K562 (cell line): ENCODE data around the gene ATG7. TPM values are rescaled to one million over a fixed set of nuclear protein-coding genes. Genes with fewer than 3 reads are reported as not detected.

Experiments
- ATAC-seq: fragments of 200-7000 bp; cut with Tn5 transposase; 3 replicates; pipeline ENCODE4 v1.9.1; 2020; ENCODE audit warnings: moderate library complexity
- BruUV-seq: library from RNA; stranded (reverse); fragments of 400-500 nt; replicated peaks from 2 replicates; lab custom pipeline; 2021; lab: Mats Ljungman, UMichigan
- CTCF ChIA-PET: fragments of 300-600 bp; formaldehyde crosslinking; extraction: SDS; loops from one replicate; lab custom pipeline; 2021; ENCODE audit warnings: low intra/inter-chr PET ratio; lab: Yijun Ruan, JAX
- POLR2A ChIA-PET: fragments of 300-600, 350-650 bp; sonication (Branson Sonifier 250); formaldehyde crosslinking; extraction: SDS; loops from one replicate; lab custom pipeline; 2021; ENCODE audit warnings: antibody characterized with exemption, inconsistent platforms; lab: Yijun Ruan, JAX
- DNase-seq, 4 experiments: peaks; one replicate each; pipeline versions ENCODE4 v3.0.0 to v3.0.0-alpha.2; 2011 to 2018; ENCODE audit warnings: low spot score in 3 of 4, mixed read lengths in 3 of 4; ENCODE audit errors: extremely low read depth in 1 of 4
- FAIRE-seq: peaks from 2 replicates; lab custom pipeline; 2011; peaks lifted over from hg19 to GRCh38; lab: Jason Lieb, UNC
- H2AFZ ChIP-seq: 2 replicates; pipeline ENCODE4 v1.6.0; 2011; ENCODE audit warnings: low read depth, low read length, control low read depth, inconsistent platforms
- H3K27ac ChIP-seq: fragments of 200-600 bp; 3 replicates; pipeline ENCODE4 v1.8.0; 2011; ENCODE audit warnings: low read depth, mild to moderate bottlenecking, control low read depth, inconsistent platforms, low read length, moderate library complexity, mixed read lengths; ENCODE audit errors: extremely low read depth
- H3K27me3 ChIP-seq, 2 experiments: fragments of 300-600 bp in 1 of 2; 2 replicates in 1 of 2; 3 replicates in 1 of 2; pipeline versions ENCODE4 v1.6.0 to v1.8.0; 2011; ENCODE audit warnings: inconsistent platforms in 2 of 2, low read length in 2 of 2, mild to moderate bottlenecking in 1 of 2, mixed read lengths in 1 of 2, moderate library complexity in 1 of 2; ENCODE audit not compliant: control insufficient read depth in 2 of 2, insufficient read depth in 2 of 2
- H3K36me3 ChIP-seq: fragments of 300-600 bp; 3 replicates; pipeline ENCODE4 v1.8.0; 2011; ENCODE audit warnings: mild to moderate bottlenecking, low read length, inconsistent platforms; ENCODE audit not compliant: control insufficient read depth, insufficient read depth
- H3K4me1 ChIP-seq, 2 experiments: fragments of 200-600 bp in 1 of 2; replicated peaks in 1 of 2; 2 replicates in 1 of 2; 3 replicates in 1 of 2; pipeline versions ENCODE4 v1.5.1 to v1.8.0; 2011; ENCODE audit warnings: inconsistent platforms in 2 of 2, low read length in 2 of 2, mild to moderate bottlenecking in 1 of 2, mixed read lengths in 1 of 2, moderate library complexity in 1 of 2; ENCODE audit not compliant: control insufficient read depth in 2 of 2, insufficient read depth in 2 of 2
- H3K4me2 ChIP-seq: 2 replicates; pipeline ENCODE4 v1.6.1; 2011; ENCODE audit warnings: low read length, control low read depth, inconsistent platforms, mixed read lengths; ENCODE audit not compliant: insufficient read depth
- H3K4me3 ChIP-seq: fragments of 200-600 bp; sonication (generic), shearing (Covaris generic); 2 replicates; pipeline ENCODE4 v1.5.1; 2016; ENCODE audit warnings: control low read depth, inconsistent platforms
- H3K79me2 ChIP-seq: fragments of 200-600 bp; 3 replicates; pipeline ENCODE4 v1.8.0; 2011; ENCODE audit warnings: low read length, inconsistent platforms; ENCODE audit not compliant: control insufficient read depth, insufficient read depth
- H3K9ac ChIP-seq, 2 experiments: 2 replicates each; pipeline versions ENCODE4 v1.6.0 to v1.6.1; 2011; ENCODE audit warnings: low read depth in 2 of 2, low read length in 2 of 2, control low read depth in 1 of 2, inconsistent platforms in 1 of 2, mild to moderate bottlenecking in 1 of 2, mixed read lengths in 1 of 2; ENCODE audit not compliant: insufficient read depth in 1 of 2
- H3K9me1 ChIP-seq: one replicate; pipeline ENCODE4 v1.6.0; 2011; ENCODE audit warnings: inconsistent platforms, mild to moderate bottlenecking, low read length, moderate library complexity; ENCODE audit not compliant: control insufficient read depth, insufficient read depth
- H3K9me3 ChIP-seq: replicated peaks from 2 replicates; pipeline ENCODE4 v1.5.1; 2011; ENCODE audit warnings: low read depth, low read length, inconsistent platforms; ENCODE audit not compliant: control insufficient read depth, insufficient read depth
- H4K20me1 ChIP-seq: replicated peaks from 2 replicates; pipeline ENCODE4 v1.6.1; 2011; ENCODE audit warnings: low read length, inconsistent platforms, mixed read lengths; ENCODE audit not compliant: control insufficient read depth, insufficient read depth
- BHLHE40 ChIP-seq: IDR thresholded peaks from 2 replicates; pipeline ENCODE4 v1.6.1; 2011; ENCODE audit warnings: low read length, improper control_type of control experiment
- BRCA1 ChIP-seq, 2 experiments: fragments of 450-650 bp in 1 of 2; sonication (generic) in 1 of 2; formaldehyde crosslinking in 1 of 2; IDR thresholded peaks; 2 replicates each; pipeline versions ENCODE4 v1.5.0 to v1.6.1; 2017 to 2020; ENCODE audit warnings: mild to moderate bottlenecking in 1 of 2, missing genetic modification reagents in 1 of 2
- CREM ChIP-seq: IDR thresholded peaks from 2 replicates; pipeline ENCODE4 v1.6.1; 2014; ENCODE audit warnings: antibody characterized with exemption, low read depth
- GABPB2 ChIP-seq: fragments of 250-450 bp; sonication (Bioruptor Pico); conservative IDR thresholded peaks from 2 replicates; pipeline ENCODE4 v1.5.1; 2021; ENCODE audit warnings: mild to moderate bottlenecking
- HMG20A ChIP-seq: fragments of 450-650 bp; formaldehyde crosslinking; conservative IDR thresholded peaks from 2 replicates; pipeline ENCODE4 v1.4.0; 2020; ENCODE audit warnings: mild to moderate bottlenecking, mixed read lengths
- NCOA1 ChIP-seq: fragments of 450-650 bp; IDR thresholded peaks from 2 replicates; pipeline ENCODE4 v1.6.1; 2016; ENCODE audit warnings: low read depth
- NEUROD1 ChIP-seq: fragments of 150-350 bp; IDR thresholded peaks from 2 replicates; pipeline ENCODE4 v1.6.1; 2014; ENCODE audit warnings: borderline replicate concordance, low read length, low read depth; ENCODE audit not compliant: partially characterized antibody
- RAD21 ChIP-seq, 2 experiments: fragments of 250-450 bp in 1 of 2; fragments of 450-650 bp in 1 of 2; sonication (Bioruptor Pico) in 1 of 2; formaldehyde crosslinking in 1 of 2; IDR thresholded peaks in 1 of 2; conservative IDR thresholded peaks in 1 of 2; 2 replicates each; pipeline versions ENCODE4 v1.4.0 to v1.8.0; 2020 to 2022; ENCODE audit warnings: mild to moderate bottlenecking in 2 of 2, moderate library complexity in 1 of 2
- SMAD4 ChIP-seq: fragments of 250-450 bp; sonication (Bioruptor Pico); conservative IDR thresholded peaks from 2 replicates; pipeline ENCODE4 v1.8.0; 2021; ENCODE audit warnings: inconsistent platforms, mild to moderate bottlenecking, moderate library complexity
- TAF1 ChIP-seq: IDR thresholded peaks from 2 replicates; pipeline ENCODE4 v1.6.1; 2011; ENCODE audit warnings: mild to moderate bottlenecking, low read length, moderate library complexity; ENCODE audit not compliant: insufficient read depth, control insufficient read depth, severe bottlenecking; ENCODE audit errors: extremely low read depth
- TAF9B ChIP-seq: fragments of 450-650 bp; IDR thresholded peaks from 2 replicates; pipeline ENCODE4 v1.6.1; 2018; ENCODE audit warnings: mild to moderate bottlenecking; ENCODE audit not compliant: partially characterized antibody
- TEAD4 ChIP-seq, 2 experiments: sonication (generic) in 1 of 2; formaldehyde crosslinking in 1 of 2; IDR thresholded peaks; 2 replicates each; pipeline versions ENCODE4 v1.6.1 to v1.8.0; 2012 to 2022; ENCODE audit warnings: borderline replicate concordance in 1 of 2, inconsistent platforms in 1 of 2, low read length in 1 of 2, mild to moderate bottlenecking in 1 of 2, missing genetic modification reagents in 1 of 2
- XRCC3 ChIP-seq: fragments of 450-650 bp; IDR thresholded peaks from 2 replicates; pipeline ENCODE4 v1.6.1; 2017; ENCODE audit warnings: mild to moderate bottlenecking, moderate library complexity
- ZC3H11A ChIP-seq: IDR thresholded peaks from 2 replicates; pipeline ENCODE4 v1.6.1; 2012; ENCODE audit warnings: low read depth, low read length, improper control_type of control experiment
- ZC3H4 ChIP-seq: sonication (generic); formaldehyde crosslinking; IDR thresholded peaks from 2 replicates; pipeline ENCODE4 v1.9.0; 2021; ENCODE audit warnings: missing genetic modification reagents, borderline replicate concordance
- ZNF174 ChIP-seq: fragments of 250-450 bp; sonication (Bioruptor Pico); IDR thresholded peaks from 2 replicates; pipeline ENCODE4 v1.4.0; 2020; ENCODE audit warnings: mild to moderate bottlenecking
- ZNF311 ChIP-seq: fragments of 250-450 bp; sonication (Bioruptor Pico); IDR thresholded peaks from 2 replicates; pipeline ENCODE4 v1.4.0; 2020; ENCODE audit warnings: mild to moderate bottlenecking, moderate library complexity
- ZNF707 ChIP-seq: fragments of 250-450 bp; sonication (Bioruptor Pico); conservative IDR thresholded peaks from 2 replicates; pipeline ENCODE4 v1.8.0; 2022; ENCODE audit warnings: inconsistent platforms, mild to moderate bottlenecking, moderate library complexity
- ZSCAN32 ChIP-seq: fragments of 450-650 bp; formaldehyde crosslinking; IDR thresholded peaks from 2 replicates; pipeline ENCODE4 v1.4.0; 2020; ENCODE audit warnings: mild to moderate bottlenecking, moderate library complexity
- WGBS: fragments of 100-300 bp; shearing (Covaris generic); methylation state at CpG from one replicate; pipeline ENCODE4 v1.1.6; 2016; ENCODE audit warnings: low coverage, mixed read lengths; ENCODE audit not compliant: insufficient coverage; ENCODE audit errors: missing lambda C conversion rate; 5-methylcytosine and 5-hydroxymethylcytosine counted together
- in situ Hi-C: fragments of 300-500 bp; cut with MboI; formaldehyde crosslinking; loops from 4 replicates; pipeline ENCODE4 v1.15.0; 2018; ENCODE audit warnings: inconsistent platforms, mixed read lengths
- intact Hi-C: fragments of 100-400 bp; cut with micrococcal nuclease; formaldehyde crosslinking; loops from 2 replicates; pipeline ENCODE4 v1.14.2; 2022
- polyA plus RNA-seq, 8 experiments: library from polyadenylated mRNA; depleted of rRNA in 4 of 8; stranded (reverse) in 5 of 8; unstranded in 3 of 8; fragments of >200 nt; fragmentation: Nextera tagmentation in 2 of 8; fragmentation: Illumina TruSeq in 1 of 8; extraction: Ambion mirVana in 2 of 8; extraction: Trizol in 1 of 8; gene quantifications; 2 replicates each; pipeline versions ENCODE4 v1.2.1 to v1.2.3, GENCODE V29; 2011 to 2014; ENCODE audit warnings: inconsistent platforms in 1 of 8, missing spikeins in 1 of 8
- total RNA-seq, 7 experiments: library from RNA; depleted of rRNA in 6 of 7; stranded (reverse); fragments of >200 nt in 6 of 7; fragmentation: Illumina TruSeq in 2 of 7; extraction: Trizol in 2 of 7; gene quantifications; 2 replicates each; pipeline versions ENCODE4 v1.2.1 to v1.2.3, GENCODE V29; 2011 to 2021; ENCODE audit warnings: low replicate concordance in 1 of 7
- TF ChIP-seq, protein P1 (sequence below): fragments of 450-650 bp; IDR thresholded peaks from 2 replicates; pipeline ENCODE4 v1.6.1; 2016; ENCODE audit warnings: mild to moderate bottlenecking

The ATG7 gene
- total and polyA plus RNA-seq, 9 of the 15 experiments (the other 6 are each of a cell fraction or from before 2014, with no cell fraction given), result 18.3 to 45.3 (median 33.6) TPM

DNA sequence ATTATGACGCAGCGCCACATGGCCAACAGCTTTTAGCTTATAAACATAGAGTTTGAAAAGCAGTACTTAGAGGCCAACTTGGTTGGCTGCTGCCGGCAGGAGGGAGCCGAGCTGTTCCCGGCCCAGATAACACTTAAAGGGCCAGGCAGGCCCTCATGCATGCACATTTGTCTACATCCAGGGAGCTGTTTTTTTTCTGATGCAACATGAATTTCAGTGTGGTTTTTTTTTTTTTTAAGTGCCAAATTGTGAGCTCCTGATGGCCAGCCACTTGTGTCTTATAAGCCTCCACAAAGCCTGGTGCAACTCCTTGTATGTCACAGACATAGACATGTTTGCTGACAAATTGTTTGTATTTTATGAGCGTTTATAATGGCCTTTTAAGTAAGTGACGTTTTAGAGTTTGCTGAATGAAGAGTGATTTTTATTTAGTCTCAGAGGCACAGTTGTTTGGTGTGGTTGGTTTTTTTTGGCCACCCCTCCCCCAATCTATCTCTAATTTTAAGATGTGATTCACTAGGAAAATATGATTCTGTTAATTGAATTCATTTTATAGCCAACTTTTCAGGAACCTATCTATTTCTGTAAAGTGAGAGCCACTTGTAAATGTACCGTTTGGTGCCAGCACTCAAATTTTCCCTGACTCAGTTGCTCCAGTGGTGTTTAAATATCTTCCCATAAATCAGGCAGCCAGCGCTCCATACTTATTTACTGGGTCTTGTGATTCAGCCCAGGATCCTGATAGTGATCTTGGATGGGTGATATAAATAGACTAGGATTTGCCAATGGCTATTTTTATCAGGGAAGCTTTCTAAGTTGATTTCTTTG, 237.2 kb downstream of the ATG7 start:
- Histone ChIP-seq H4K20me1 (no peaks in the 10 kb centered on the region), H3K36me3 (no peaks in the 10 kb centered on the region), H3K9me3 (no peaks in the 10 kb centered on the region), H3K9me1 (no peaks in the 10 kb centered on the region), H3K4me1 (peaks cover 10 to 21% of the 10 kb centered on the region in 2 experiments), H3K4me3 (no peak overlapping the region), H2AFZ (peak overlapping the region; percentile 76), H3K27me3 (no peaks in the 10 kb centered on the region), H3K79me2 (no peaks in the 10 kb centered on the region), H3K4me2 (no peak overlapping the region), H3K9ac (peak overlapping the region in 1 of 2 experiments; percentile 17; a peak in 1 of 4 replicates), H3K27ac (peak overlapping the region; percentile 60)
- intact Hi-C loops, result no loop called here
- ATAC-seq (peak; percentile 98), FAIRE-seq (peak; percentile 86), DNase-seq (peak; percentile 70 to 82 (median 76))
- BruUV-seq, result no TSS peak
- WGBS, result 10% methylated on average over 9 of the region's 9 CpGs
- POLR2A ChIA-PET, result interaction anchor here (0.7 to 1.7 kb wide), 5 partner anchors 9 to 1456 kb away, joined by 3 to 6 read pairs (median 6); no protein-coding TSS in a partner anchor
- in situ Hi-C loops, result no loop called here
- CTCF ChIA-PET, result interaction anchor here (0.6 kb wide), 1 partner anchor 325 kb away, joined by 3 read pairs; no protein-coding TSS in a partner anchor
- TF ChIP-seq XRCC3, result no peak
- TF ChIP-seq TEAD4 (IDR thresholded peaks at IDR 0.05; ENCODE audit: low read length), result no peak
- no peak for TF ChIP-seq TEAD4 (CRISPR knock-in tag; IDR thresholded peaks at IDR 0.05; ENCODE audit: borderline replicate concordance)
- no peak for TF ChIP-seq BRCA1 (IDR thresholded peaks at IDR 0.05)
- no peak for TF ChIP-seq BRCA1 (CRISPR knock-in tag; IDR thresholded peaks at IDR 0.05)
- TF ChIP-seq, protein P1, sequence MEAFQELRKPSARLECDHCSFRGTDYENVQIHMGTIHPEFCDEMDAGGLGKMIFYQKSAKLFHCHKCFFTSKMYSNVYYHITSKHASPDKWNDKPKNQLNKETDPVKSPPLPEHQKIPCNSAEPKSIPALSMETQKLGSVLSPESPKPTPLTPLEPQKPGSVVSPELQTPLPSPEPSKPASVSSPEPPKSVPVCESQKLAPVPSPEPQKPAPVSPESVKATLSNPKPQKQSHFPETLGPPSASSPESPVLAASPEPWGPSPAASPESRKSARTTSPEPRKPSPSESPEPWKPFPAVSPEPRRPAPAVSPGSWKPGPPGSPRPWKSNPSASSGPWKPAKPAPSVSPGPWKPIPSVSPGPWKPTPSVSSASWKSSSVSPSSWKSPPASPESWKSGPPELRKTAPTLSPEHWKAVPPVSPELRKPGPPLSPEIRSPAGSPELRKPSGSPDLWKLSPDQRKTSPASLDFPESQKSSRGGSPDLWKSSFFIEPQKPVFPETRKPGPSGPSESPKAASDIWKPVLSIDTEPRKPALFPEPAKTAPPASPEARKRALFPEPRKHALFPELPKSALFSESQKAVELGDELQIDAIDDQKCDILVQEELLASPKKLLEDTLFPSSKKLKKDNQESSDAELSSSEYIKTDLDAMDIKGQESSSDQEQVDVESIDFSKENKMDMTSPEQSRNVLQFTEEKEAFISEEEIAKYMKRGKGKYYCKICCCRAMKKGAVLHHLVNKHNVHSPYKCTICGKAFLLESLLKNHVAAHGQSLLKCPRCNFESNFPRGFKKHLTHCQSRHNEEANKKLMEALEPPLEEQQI, result no peak
- TF ChIP-seq TAF1, result no peak
- TF ChIP-seq ZNF311, result no peak
- TF ChIP-seq ZC3H4 (CRISPR knock-in tag), result no peak
- TF ChIP-seq CREM, result peak; percentile 53; the same call in 1 of the 2 replicates
- no peak for TF ChIP-seq NCOA1
- TF ChIP-seq TAF9B, result no peak
- peak; percentile 65 for TF ChIP-seq NEUROD1
- no peak; a peak in 1 of 4 replicates for TF ChIP-seq RAD21 (CRISPR knock-in tag; conservative IDR thresholded peaks at IDR 0.05 in 1 of 2, IDR thresholded peaks at IDR 0.05 in 1 of 2)
- TF ChIP-seq ZSCAN32 (CRISPR knock-in tag), result no peak; the same call in 1 of the 2 replicates
- no peak for TF ChIP-seq GABPB2
- no peak for TF ChIP-seq ZNF174 (CRISPR knock-in tag)
- no peak for TF ChIP-seq HMG20A
- no peak for TF ChIP-seq ZNF707
- peak; percentile 51 for TF ChIP-seq SMAD4 (CRISPR knock-in tag)
- TF ChIP-seq BHLHE40, result peak; percentile 42; the same call in 1 of the 2 replicates
- TF ChIP-seq ZC3H11A, result no peak
